PC-3 (cell line): ENCODE results near the gene SLC44A2. TPM values are rescaled to one million over a fixed set of nuclear protein-coding genes. Genes with fewer than 3 reads are reported as not detected.
A peak's percentile ranks its signal among the peaks of the same experiment; 100 is the strongest.

Source experiments
- ATAC-seq: fragments of 200-7000 bp; cut with Tn5 transposase; 2 replicates; pipeline ENCODE4 v1.9.1; 2020; ENCODE audit warnings: mild to moderate bottlenecking, moderate library complexity
- BruUV-seq: library from RNA; stranded (reverse); fragments of 400-500 nt; replicated peaks from 2 replicates; lab custom pipeline; 2021; lab: Mats Ljungman, UMichigan
- CTCF ChIA-PET: fragments of 300-600 bp; sonication (Branson Sonifier 250); formaldehyde crosslinking; loops from one replicate; lab custom pipeline; 2022; ENCODE audit warnings: antibody characterized with exemption; lab: Charles Lee
- POLR2A ChIA-PET: fragments of 300-600 bp; sonication (Branson Sonifier 250); formaldehyde crosslinking; loops from one replicate; lab custom pipeline; 2022; ENCODE audit warnings: antibody characterized with exemption; ENCODE audit not compliant: unreplicated experiment; lab: Charles Lee
- DNase-seq: peaks from one replicate; pipeline ENCODE4 v3.0.0-alpha.2; 2015
- H2AFZ ChIP-seq: fragments of 300-600 bp; sonication (generic); 2 replicates; pipeline ENCODE4 v1.6.0; 2016; ENCODE audit warnings: antibody characterized with exemption, low read length
- H3F3A ChIP-seq: fragments of 300-600 bp; sonication (generic); one replicate; pipeline ENCODE4 v1.6.0; 2017; ENCODE audit warnings: antibody characterized with exemption, low read length, control low read depth, mild to moderate bottlenecking; ENCODE audit not compliant: unreplicated experiment
- H3K27ac ChIP-seq: fragments of 300-600 bp; sonication (generic); 2 replicates; pipeline ENCODE4 v1.5.1; 2016; ENCODE audit warnings: mild to moderate bottlenecking, low read length
- H3K27me3 ChIP-seq: fragments of 300-600 bp; sonication (generic); 2 replicates; pipeline ENCODE4 v1.6.1; 2016; ENCODE audit warnings: low read length, mixed read lengths
- H3K36me3 ChIP-seq: fragments of 300-600 bp; sonication (generic); 2 replicates; pipeline ENCODE4 v1.6.1; 2016; ENCODE audit warnings: low read depth, mixed run types, low read length, mixed read lengths
- H3K4me1 ChIP-seq: fragments of 300-600 bp; sonication (generic); 2 replicates; pipeline ENCODE4 v1.5.1; 2016; ENCODE audit warnings: low read length; ENCODE audit not compliant: insufficient read depth
- H3K4me2 ChIP-seq: fragments of 300-600 bp; sonication (generic); 2 replicates; pipeline ENCODE4 v1.6.0; 2016; ENCODE audit warnings: low read length
- H3K4me3 ChIP-seq: fragments of 300-600 bp; sonication (generic); 2 replicates; pipeline ENCODE4 v1.5.1; 2016; ENCODE audit warnings: mild to moderate bottlenecking, low read length, mixed read lengths
- H3K79me2 ChIP-seq: fragments of 300-600 bp; sonication (generic); 2 replicates; pipeline ENCODE4 v1.6.1; 2017; ENCODE audit warnings: low read length, mixed read lengths
- H3K9ac ChIP-seq: fragments of 300-600 bp; sonication (generic); 2 replicates; pipeline ENCODE4 v1.6.0; 2016; ENCODE audit warnings: mild to moderate bottlenecking, low read length
- H3K9me2 ChIP-seq: fragments of 300-600 bp; sonication (generic); replicated peaks from 2 replicates; pipeline ENCODE4 v1.6.1; 2016; ENCODE audit warnings: mixed run types, low read length, mixed read lengths
- H3K9me3 ChIP-seq: fragments of 300-600 bp; sonication (generic); 2 replicates; pipeline ENCODE4 v1.6.1; 2016; ENCODE audit warnings: low read length, mixed read lengths
- H4K20me1 ChIP-seq: fragments of 300-600 bp; sonication (generic); 2 replicates; pipeline ENCODE4 v1.6.1; 2016; ENCODE audit warnings: low read length, mixed read lengths
- CTCF ChIP-seq: fragments of 300-600 bp; sonication (generic); conservative IDR thresholded peaks from 2 replicates; pipeline ENCODE4 v1.5.1; 2017; ENCODE audit warnings: antibody characterized with exemption, low read depth, mild to moderate bottlenecking, low read length
- EZH2 ChIP-seq: fragments of 300-600 bp; sonication (generic); IDR thresholded peaks from one replicate; pipeline ENCODE4 v1.6.1; 2017; ENCODE audit warnings: antibody characterized with exemption, mild to moderate bottlenecking, low read length; ENCODE audit not compliant: unreplicated experiment
- EZH2phosphoT487 ChIP-seq: fragments of 300-600 bp; sonication (generic); IDR thresholded peaks from 2 replicates; pipeline ENCODE4 v1.6.1; 2018; ENCODE audit warnings: mild to moderate bottlenecking, antibody characterized with exemption, low read length, borderline replicate concordance
- intact Hi-C: fragments of 100-400 bp; cut with micrococcal nuclease; formaldehyde crosslinking; loops from 2 replicates; pipeline ENCODE4 v1.9.0; 2023
- total RNA-seq: library from RNA; depleted of rRNA; stranded (reverse); fragments of >200 nt; gene quantifications from 2 replicates; pipeline ENCODE4 v1.2.3, GENCODE V29; 2014

The SLC44A2 gene
- total RNA-seq, 1 experiment from 2014 or later = 63.9 TPM

- no peaks in the 10 kb centered on the region for H3F3A ChIP-seq
- TF ChIP-seq EZH2 (no peak), CTCF (no peak), EZH2phosphoT487 (no peak)
- no peak overlapping the region for H3K4me3 ChIP-seq
- no peaks in the 10 kb centered on the region for H3K27me3 ChIP-seq
- H2AFZ ChIP-seq = no peak overlapping the region
- H3K4me2 ChIP-seq = no peak overlapping the region
- H3K27ac ChIP-seq = no peak overlapping the region
- no peak for DNase-seq
- H3K79me2 ChIP-seq = no peaks in the 10 kb centered on the region
- no peaks in the 10 kb centered on the region for H3K9me2 ChIP-seq
- CTCF ChIA-PET = interaction anchor here (0.6 kb wide), 1 partner anchor 41 kb away, joined by 3 read pairs; no protein-coding TSS in a partner anchor
- no TSS peak for BruUV-seq
- H3K9ac ChIP-seq = no peak overlapping the region
- no peaks in the 10 kb centered on the region for H3K36me3 ChIP-seq
- ATAC-seq = no peak
- H3K4me1 ChIP-seq = peaks cover 18% of the 10 kb centered on the region
- no peaks in the 10 kb centered on the region for H4K20me1 ChIP-seq
- intact Hi-C loops = no loop called here
- POLR2A ChIA-PET = no interaction called here
- no peaks in the 10 kb centered on the region for H3K9me3 ChIP-seq
Observed at GRCh38 chr19:10603873-10604459, 21.4 kb upstream of the SLC44A2 start.

- DNase-seq (peak; percentile 38), ATAC-seq (no peak)
- no peaks in the 10 kb centered on the region for H3K79me2 ChIP-seq
- H3K4me3 ChIP-seq = no peak overlapping the region
- H3F3A ChIP-seq = no peaks in the 10 kb centered on the region
- no peaks in the 10 kb centered on the region for H3K9me3 ChIP-seq
- no peak overlapping the region for H2AFZ ChIP-seq
- POLR2A ChIA-PET = no interaction called here
- no peak overlapping the region for H3K27ac ChIP-seq
- no peak overlapping the region for H3K9ac ChIP-seq
- H3K36me3 ChIP-seq = no peaks in the 10 kb centered on the region
- no peaks in the 10 kb centered on the region for H3K27me3 ChIP-seq
- H3K4me1 ChIP-seq = peaks cover 18% of the 10 kb centered on the region
- CTCF ChIA-PET = interaction anchor here (0.6 kb wide), 1 partner anchor 40 kb away, joined by 3 read pairs; no protein-coding TSS in a partner anchor
- TF ChIP-seq EZH2 (no peak), CTCF (no peak), EZH2phosphoT487 (no peak)
- intact Hi-C loops = no loop called here
- no peak overlapping the region for H3K4me2 ChIP-seq
- no peaks in the 10 kb centered on the region for H4K20me1 ChIP-seq
- no peaks in the 10 kb centered on the region for H3K9me2 ChIP-seq
- BruUV-seq = no TSS peak
Observed at GRCh38 chr19:10604460-10604980, 20.8 kb upstream of the SLC44A2 start.

- no peak overlapping the region for H3K27ac ChIP-seq
- no peaks in the 10 kb centered on the region for H4K20me1 ChIP-seq
- H3K9ac ChIP-seq = no peak overlapping the region
- intact Hi-C loops = no loop called here
- no peaks in the 10 kb centered on the region for H3K9me2 ChIP-seq
- no peaks in the 10 kb centered on the region for H3K36me3 ChIP-seq
- H3K4me1 ChIP-seq = no peaks in the 10 kb centered on the region
- H3K27me3 ChIP-seq = no peaks in the 10 kb centered on the region
- ChIA-PET CTCF (no interaction called here), POLR2A (no interaction called here)
- no peak overlapping the region for H3K4me3 ChIP-seq
- no TSS peak for BruUV-seq
- H3K9me3 ChIP-seq = no peaks in the 10 kb centered on the region
- H3K4me2 ChIP-seq = no peak overlapping the region
- no peak for ATAC-seq
- no peaks in the 10 kb centered on the region for H3F3A ChIP-seq
- H2AFZ ChIP-seq = no peak overlapping the region
- H3K79me2 ChIP-seq = no peaks in the 10 kb centered on the region
- TF ChIP-seq EZH2 (no peak), CTCF (no peak), EZH2phosphoT487 (no peak)
- no peak for DNase-seq
Observed at GRCh38 chr19:10611907-10612306, 13.4 kb upstream of the SLC44A2 start.
